HG03575 (cell line): ENCODE results near the gene DENND2A.
"Not testable (repeated sequence)": the region's sequence is repeated elsewhere in the genome, so short reads cannot be mapped to it uniquely, and the experiment has no call there.

Source experiments
- ATAC-seq: cut with Tn5 transposase; IDR thresholded peaks from one replicate; pipeline ENCODE4 v1.9.1; 2021; ENCODE audit not compliant: unreplicated experiment, insufficient number of reproducible peaks, low FRiP score; ENCODE audit errors: extremely low read depth

DENND2A gene

GRCh38 chr7:140674899-140675701 is 34.5 kb upstream of the DENND2A start:
- ATAC-seq, result no peak

GRCh38 chr7:140674356-140674800 is 33.8 kb upstream of the DENND2A start:
- no peak for ATAC-seq

GRCh38 chr7:140673774-140674155 is 33.2 kb upstream of the DENND2A start:
- ATAC-seq, result no peak

- ATAC-seq, result no peak
Observed at GRCh38 chr7:140673063-140673773, 32.6 kb upstream of the DENND2A start.

GRCh38 chr7:140672382-140673062 is 31.9 kb upstream of the DENND2A start, which contains the start of gene ADCK2:
Gene ADCK2, plus strand, starts transcription at chr7:140672945. Its CDS starts 386 bp downstream, at chr7:140673331.
- no peak for ATAC-seq

GRCh38 chr7:140671966-140672365 is 31.4 kb upstream of the DENND2A start:
- ATAC-seq, result no peak

- ATAC-seq, result no peak
Observed at GRCh38 chr7:140670343-140670935, 29.8 kb upstream of the DENND2A start.

- ATAC-seq, result not testable (repeated sequence)
Observed at GRCh38 chr7:140669862-140670261, 29.2 kb upstream of the DENND2A start.

GRCh38 chr7:140669352-140669751 is 28.7 kb upstream of the DENND2A start:
- no peak for ATAC-seq

- no peak for ATAC-seq
Observed at GRCh38 chr7:140668641-140669040, 28.0 kb upstream of the DENND2A start.

- ATAC-seq, result no peak
Observed at GRCh38 chr7:140667476-140667875, 26.9 kb upstream of the DENND2A start.

GRCh38 chr7:140662938-140663337 is 22.3 kb upstream of the DENND2A start:
- not testable (repeated sequence) for ATAC-seq

GRCh38 chr7:140661124-140661523 is 20.5 kb upstream of the DENND2A start:
- ATAC-seq, result no peak

GRCh38 chr7:140659856-140660255 is 19.2 kb upstream of the DENND2A start:
- no peak for ATAC-seq

GRCh38 chr7:140657891-140658290 is 17.3 kb upstream of the DENND2A start:
- no peak for ATAC-seq

GRCh38 chr7:140656548-140657515 is 16.2 kb upstream of the DENND2A start:
- no peak for ATAC-seq

GRCh38 chr7:140655511-140656408 is 15.1 kb upstream of the DENND2A start:
- ATAC-seq, result no peak
